Upper lobe of left lung (tissue), 4 donors: ENCODE data around the gene EEF1E1.

Experiments used
- POLR2A ChIP-seq, 4 donors: fragments of 450-650 bp; IDR thresholded peaks; one replicate each; pipeline ENCODE4 v1.5.1; 2016 to 2017; ENCODE audit warnings: antibody characterized with exemption in 4 of 4, mild to moderate bottlenecking in 2 of 4
- POLR2AphosphoS5 ChIP-seq, 2 donors: sonication (generic); formaldehyde crosslinking; IDR thresholded peaks; one replicate each; pipeline ENCODE4 v1.5.1; 2017; ENCODE audit warnings: antibody characterized with exemption in 2 of 2
- TF ChIP-seq, protein P1 (sequence below), 6 experiments: fragments of 450-650 bp in 4 of 6; fragments of 200-600 bp in 2 of 6; sonication (generic) in 2 of 6; IDR thresholded peaks; one replicate each; pipeline ENCODE4 v1.5.1; 2016 to 2019; ENCODE audit warnings: antibody characterized with exemption in 6 of 6

DNA sequence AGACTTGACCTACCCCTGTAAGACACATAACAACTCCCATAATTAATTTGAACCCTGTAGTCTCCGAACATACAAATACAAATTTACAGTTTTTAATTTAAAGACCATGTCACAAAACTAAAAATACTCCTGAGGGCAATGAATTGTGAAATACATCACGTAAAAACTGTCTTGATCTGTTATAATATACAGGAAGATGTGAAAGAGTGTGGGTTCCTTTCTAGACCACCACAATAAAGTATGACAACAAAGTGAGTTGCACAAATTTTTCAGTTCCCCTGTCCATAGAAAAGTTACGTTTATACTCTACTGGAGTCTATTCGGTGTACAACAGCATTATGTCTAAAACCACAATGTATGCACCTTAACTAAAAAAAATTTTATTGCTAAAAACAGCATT lies 27.2 kb downstream of the EEF1E1 start:
- TF ChIP-seq, protein P1, sequence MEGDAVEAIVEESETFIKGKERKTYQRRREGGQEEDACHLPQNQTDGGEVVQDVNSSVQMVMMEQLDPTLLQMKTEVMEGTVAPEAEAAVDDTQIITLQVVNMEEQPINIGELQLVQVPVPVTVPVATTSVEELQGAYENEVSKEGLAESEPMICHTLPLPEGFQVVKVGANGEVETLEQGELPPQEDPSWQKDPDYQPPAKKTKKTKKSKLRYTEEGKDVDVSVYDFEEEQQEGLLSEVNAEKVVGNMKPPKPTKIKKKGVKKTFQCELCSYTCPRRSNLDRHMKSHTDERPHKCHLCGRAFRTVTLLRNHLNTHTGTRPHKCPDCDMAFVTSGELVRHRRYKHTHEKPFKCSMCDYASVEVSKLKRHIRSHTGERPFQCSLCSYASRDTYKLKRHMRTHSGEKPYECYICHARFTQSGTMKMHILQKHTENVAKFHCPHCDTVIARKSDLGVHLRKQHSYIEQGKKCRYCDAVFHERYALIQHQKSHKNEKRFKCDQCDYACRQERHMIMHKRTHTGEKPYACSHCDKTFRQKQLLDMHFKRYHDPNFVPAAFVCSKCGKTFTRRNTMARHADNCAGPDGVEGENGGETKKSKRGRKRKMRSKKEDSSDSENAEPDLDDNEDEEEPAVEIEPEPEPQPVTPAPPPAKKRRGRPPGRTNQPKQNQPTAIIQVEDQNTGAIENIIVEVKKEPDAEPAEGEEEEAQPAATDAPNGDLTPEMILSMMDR (IDR thresholded peaks at IDR 0.05) = no peak
- TF ChIP-seq POLR2A (IDR thresholded peaks at IDR 0.05) = no peak
- TF ChIP-seq POLR2AphosphoS5 (IDR thresholded peaks at IDR 0.05) = no peak
